ENCODE data around the gene RTN4IP1.

DNA sequence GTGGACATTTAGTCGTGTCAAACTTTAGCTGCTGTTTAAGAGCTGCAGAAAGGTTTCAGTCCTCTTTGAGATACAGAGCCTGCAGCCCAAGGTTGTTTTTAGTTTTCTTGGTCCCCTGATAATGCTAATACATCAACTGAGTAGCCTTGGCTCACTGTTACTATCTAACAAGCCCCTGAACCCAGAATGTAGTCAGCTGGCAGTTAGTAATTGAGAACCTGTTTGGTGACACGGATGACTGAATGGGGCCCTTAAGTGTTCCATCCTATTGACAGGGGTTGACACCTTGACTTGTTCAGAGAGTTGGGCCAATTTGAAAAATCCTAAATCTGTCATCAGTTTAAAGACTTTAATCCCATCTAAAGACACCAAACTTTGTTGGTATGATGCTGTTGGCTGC is 2.8 kb downstream of the RTN4IP1 start:
- TF ChIP-seq ZNF274 (IDR thresholded peaks at IDR 0.05; ENCODE audit: low read depth, low read length), result no peak
- TF ChIP-seq YY1 (IDR thresholded peaks at IDR 0.05; ENCODE audit: insufficient read depth, insufficient read length), result no peak
- TF ChIP-seq SUZ12 (IDR thresholded peaks at IDR 0.05; ENCODE audit: extremely low read depth, insufficient read depth, insufficient read length), result no peak
